GM18907 (cell line): ENCODE results near the gene SOCS7.

ENCODE experiments used
- ATAC-seq: cut with Tn5 transposase; IDR thresholded peaks from one replicate; pipeline ENCODE4 v1.9.1; 2021; ENCODE audit warnings: mild to moderate bottlenecking, moderate library complexity; ENCODE audit not compliant: unreplicated experiment

SOCS7 gene

GRCh38 chr17:38361694-38362465 is 10.2 kb downstream of the SOCS7 start:
- ATAC-seq: no peak

- ATAC-seq: no peak
Observed at GRCh38 chr17:38363016-38363415, 11.4 kb downstream of the SOCS7 start.

GRCh38 chr17:38364741-38365140 is 13.1 kb downstream of the SOCS7 start:
- ATAC-seq: no peak

DNA sequence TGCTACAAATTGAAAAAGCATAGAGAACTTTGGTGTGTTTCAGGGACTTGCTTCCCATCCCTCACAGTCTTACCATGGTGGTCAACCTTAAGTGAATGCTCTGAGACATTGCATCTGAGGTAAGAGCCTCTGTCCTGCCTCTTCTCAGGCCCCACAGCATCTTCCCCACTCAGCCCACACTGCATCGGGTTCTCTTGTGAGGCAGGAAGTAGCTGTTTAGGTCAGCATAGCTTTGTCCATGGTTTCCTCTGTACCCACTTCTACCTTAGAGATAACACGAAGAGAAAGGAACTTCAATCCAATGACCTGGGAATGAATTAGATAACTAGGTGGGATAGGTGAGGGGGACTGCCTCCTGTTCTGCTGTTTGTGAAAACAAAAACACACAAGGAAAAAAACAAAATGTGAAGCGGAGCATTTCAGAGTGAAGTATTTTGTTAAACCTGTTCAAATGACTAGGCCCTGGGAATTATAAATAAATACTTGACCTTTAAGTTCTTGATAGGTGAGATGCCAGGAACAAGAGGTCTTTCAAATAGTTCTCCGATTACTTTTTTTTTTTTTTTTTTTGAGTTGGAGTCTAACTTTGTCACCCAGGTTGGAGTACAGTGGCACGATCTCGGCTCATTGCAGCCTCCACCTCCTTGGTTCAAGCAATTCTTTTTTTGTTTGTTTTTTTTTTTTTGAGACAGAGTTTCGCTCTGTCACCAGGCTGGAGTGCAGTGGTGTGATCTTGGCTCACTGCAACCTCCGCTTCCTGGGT is 17.7 kb downstream of the SOCS7 start:
- ATAC-seq: no peak

GRCh38 chr17:38379448-38379847 is 27.8 kb downstream of the SOCS7 start:
- no peak for ATAC-seq

GRCh38 chr17:38395090-38395489 is 43.4 kb downstream of the SOCS7 start:
- ATAC-seq: no peak

DNA sequence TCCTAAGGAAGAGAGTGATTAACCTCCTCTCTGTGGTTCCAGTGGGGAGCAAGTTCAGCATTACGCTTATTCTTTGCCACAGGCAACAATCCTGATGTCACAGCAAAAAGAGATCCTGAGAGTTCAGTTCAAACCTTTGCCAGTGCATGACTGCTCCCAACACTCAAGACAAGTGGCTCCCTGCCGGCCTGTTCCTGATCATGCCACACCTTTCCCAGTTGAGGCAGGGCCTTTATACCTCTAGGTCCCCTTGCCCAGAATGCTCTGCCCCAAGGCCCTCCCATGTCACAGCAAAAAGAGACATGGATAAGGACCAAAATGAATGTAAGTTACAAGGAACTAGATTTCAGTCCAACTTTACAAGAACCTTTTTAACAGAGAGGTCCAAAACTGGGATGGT is 45.6 kb downstream of the SOCS7 start:
- ATAC-seq: no peak

GRCh38 chr17:38400286-38400685 is 48.6 kb downstream of the SOCS7 start:
- no peak for ATAC-seq

DNA sequence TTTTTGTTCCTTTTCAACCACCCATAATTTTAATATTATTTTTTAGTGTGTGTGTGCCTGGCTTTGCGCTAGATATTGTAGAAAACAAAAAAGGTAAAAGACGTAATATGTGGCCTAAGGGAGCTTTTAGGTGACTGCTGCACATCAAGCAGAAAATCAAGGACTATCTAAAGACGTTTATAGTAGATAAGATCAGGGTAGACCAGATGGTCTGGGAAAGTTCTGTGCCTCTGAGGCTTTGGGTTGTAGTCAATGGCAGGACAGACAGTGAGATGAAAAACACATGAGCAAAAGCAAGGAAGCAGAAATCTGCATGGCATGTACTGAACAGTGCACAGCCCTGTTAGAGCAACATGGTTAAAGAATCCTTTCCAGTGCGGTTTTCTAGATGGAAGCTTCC is 49.8 kb downstream of the SOCS7 start:
- ATAC-seq: no peak

GRCh38 chr17:38402897-38403296 is 51.3 kb downstream of the SOCS7 start:
- ATAC-seq: no peak

- ATAC-seq: no peak
Observed at GRCh38 chr17:38403491-38403890, 51.8 kb downstream of the SOCS7 start.

GRCh38 chr17:38404174-38404943 is 52.7 kb downstream of the SOCS7 start:
- ATAC-seq: no peak

DNA sequence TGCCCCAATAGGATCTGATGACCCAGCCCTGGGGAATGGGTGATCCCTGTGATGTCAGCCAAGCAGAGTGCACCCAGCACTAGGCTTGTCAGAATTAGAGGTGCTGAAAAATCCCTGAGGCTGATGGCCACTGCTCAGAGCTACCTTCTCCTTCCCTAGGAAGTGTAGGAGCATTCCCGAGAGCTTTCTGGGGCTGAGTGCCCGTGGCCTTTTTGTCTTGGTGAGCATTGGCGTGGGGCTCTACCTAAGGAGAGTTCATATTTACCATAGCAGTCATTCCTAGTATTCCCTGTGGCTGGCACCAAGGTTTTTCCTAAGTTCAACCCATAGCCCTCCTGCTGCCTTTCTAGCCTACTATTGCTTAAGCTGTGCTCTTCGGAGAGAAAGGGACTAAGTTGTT is 54.0 kb downstream of the SOCS7 start:
- no peak for ATAC-seq

DNA sequence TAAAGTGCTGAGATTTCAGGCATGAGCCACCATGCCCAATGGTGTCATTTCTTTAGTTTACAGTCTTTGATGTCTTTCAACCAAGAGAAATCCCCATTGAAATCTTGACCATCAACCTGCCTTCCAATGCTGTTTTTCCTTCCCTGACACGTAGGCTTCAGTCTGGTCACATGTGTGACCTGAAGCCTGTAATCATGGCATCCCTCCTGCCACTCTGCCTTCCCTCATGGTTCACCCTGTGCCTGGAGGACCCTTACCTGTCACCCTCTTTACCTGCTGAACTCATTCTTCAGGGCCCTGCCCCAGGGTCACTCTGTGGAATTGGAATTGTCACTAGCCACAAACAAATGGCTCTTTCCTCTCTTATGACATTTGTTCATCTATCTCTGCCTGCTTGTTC is 58.6 kb downstream of the SOCS7 start:
- ATAC-seq: no peak

GRCh38 chr17:38415250-38416194 is 63.9 kb downstream of the SOCS7 start:
- no peak for ATAC-seq

- no peak for ATAC-seq
Observed at GRCh38 chr17:38416840-38417209, 65.2 kb downstream of the SOCS7 start.

DNA sequence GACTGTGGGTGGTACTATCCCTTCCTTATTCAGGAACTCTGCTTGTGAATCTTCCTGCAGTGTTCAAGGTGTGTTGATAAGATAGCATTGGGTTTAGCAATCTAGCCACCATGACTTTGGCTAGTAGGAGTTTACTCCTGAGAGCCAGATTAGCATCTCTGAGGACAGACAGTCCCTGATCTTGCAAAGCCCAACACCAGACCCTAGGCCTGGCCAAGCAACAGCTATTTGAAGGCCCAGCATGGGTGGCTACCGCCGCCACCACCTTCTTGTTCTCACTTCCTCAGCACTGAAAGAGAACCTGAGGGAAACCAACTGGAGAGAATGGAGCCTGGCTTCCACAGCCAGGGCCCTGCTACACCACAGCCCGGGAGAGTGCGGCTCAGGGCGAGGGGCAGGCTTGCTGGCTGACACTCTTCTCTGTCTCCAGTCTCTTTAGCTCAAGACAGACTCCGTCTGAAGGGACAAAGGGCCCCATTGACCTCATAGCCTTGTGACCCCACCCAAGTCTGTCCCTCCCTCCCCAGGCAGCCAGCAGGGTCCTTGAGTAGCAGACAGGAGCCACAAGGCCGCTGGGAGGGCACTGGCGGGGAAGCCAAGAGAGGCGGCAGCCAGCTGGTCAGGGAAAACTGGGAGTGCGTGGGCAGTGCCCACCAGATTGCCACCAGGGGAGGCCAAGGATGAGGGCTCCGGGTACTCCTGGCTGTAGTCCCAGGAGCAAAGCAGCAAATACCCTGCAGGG is 65.7 kb downstream of the SOCS7 start:
- no peak for ATAC-seq

GRCh38 chr17:38418062-38418692 is 66.5 kb downstream of the SOCS7 start:
- ATAC-seq: no peak

DNA sequence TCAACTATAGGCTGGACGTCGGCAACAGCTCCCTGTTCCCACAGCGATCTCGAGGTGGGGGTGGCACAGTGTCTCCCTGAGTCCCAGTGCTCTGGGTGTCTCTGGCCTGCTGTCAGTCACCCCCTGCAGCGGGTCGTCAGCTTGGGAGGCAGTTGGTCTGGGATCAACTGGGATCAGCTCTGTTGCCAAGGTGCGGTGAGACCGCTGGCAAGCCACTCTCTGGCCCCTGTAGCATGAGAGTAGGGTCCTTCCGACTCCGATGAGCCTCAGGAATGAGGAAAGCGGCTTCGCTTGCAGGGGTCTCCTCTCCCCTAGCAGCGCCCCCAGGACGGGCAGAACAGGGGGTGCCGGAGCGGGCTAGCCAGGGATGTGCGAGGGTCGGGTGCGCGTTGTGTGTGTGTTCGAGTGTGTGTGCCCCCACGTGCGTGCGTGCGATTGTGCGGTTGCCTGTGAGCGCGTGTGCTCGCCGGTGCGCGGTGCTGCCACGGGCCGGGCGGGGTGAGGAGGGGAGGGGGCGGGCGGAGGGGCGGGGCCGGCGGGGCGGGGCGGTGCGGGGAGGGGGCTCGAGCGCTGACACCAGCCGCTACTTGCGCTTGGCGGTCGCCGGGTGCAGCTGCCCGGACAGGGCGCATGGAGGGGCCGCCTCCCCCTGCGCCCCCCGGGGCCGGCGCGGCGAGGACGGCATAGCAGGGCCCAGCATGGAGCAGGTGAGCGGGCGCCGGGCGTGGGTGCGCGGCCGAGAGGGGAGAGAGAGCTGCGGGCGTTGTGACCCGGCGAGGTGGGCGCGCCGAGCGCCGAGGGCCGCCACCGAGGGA is 67.3 kb downstream of the SOCS7 start:
- no peak for ATAC-seq
